NCI-H460 (cell line): ENCODE measurements around the gene KLHL30. TPM values are rescaled to one million over a fixed set of nuclear protein-coding genes. Genes with fewer than 3 reads are reported as not detected.

ENCODE experiments used
- DNase-seq: peaks from one replicate; pipeline ENCODE4 v3.0.0-alpha.2; 2016; ENCODE audit warnings: low read depth; ENCODE audit errors: extremely low read depth
- total RNA-seq: library from RNA; depleted of rRNA; stranded (reverse); fragments of >200 nt; shearing (Covaris generic); gene quantifications from 2 replicates; pipeline ENCODE4 v1.2.3, GENCODE V29; 2014

The KLHL30 gene
- total RNA-seq, 1 experiment from 2014 or later, result 0.05 TPM

DNA sequence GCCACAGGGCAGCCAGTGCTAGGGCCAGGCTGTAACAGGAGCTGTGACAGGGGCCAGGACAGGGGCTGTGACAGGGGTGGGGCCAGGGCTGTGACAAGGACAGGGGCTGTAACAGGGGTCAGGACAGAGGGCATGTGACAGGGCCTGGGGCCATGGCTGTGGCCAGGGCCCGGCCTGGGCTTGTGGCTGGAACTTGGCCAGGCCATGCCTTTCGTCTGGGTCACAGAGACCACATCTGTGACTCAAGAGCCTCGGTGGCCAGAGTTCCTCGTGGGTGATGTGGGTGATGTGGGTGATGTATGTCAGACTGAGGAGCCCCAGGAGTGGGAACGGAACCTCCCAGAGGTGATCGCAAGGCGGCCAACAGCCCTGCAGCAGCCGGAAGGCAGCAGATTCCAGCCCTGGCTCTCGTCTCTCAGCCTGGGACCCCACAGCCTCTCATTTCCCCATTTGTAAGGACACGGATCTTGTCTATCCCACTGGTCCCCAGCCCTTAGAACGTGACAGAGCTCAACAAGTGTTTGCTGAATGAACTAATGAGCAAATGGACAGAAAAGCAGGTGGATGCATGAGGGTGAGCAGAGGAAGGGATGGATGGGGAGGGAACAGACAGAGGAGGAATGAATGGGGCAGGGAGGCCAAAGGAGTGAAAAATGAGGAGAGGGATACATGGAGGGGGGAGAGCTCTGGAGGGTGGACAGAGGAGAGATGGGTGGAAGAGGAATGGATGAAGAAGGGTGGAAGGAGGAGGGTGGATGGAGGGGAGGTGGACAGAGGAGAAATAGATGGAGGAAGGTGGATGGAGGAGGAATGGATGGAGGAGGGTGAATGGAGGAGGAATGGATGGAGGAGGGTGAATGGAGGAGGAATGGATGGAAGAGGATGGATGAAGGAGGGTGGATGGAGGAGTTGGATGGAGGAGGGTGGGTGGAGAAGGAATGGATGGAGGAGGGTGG lies 21.0 kb upstream of the KLHL30 start:
- DNase-seq, result no peak

DNA sequence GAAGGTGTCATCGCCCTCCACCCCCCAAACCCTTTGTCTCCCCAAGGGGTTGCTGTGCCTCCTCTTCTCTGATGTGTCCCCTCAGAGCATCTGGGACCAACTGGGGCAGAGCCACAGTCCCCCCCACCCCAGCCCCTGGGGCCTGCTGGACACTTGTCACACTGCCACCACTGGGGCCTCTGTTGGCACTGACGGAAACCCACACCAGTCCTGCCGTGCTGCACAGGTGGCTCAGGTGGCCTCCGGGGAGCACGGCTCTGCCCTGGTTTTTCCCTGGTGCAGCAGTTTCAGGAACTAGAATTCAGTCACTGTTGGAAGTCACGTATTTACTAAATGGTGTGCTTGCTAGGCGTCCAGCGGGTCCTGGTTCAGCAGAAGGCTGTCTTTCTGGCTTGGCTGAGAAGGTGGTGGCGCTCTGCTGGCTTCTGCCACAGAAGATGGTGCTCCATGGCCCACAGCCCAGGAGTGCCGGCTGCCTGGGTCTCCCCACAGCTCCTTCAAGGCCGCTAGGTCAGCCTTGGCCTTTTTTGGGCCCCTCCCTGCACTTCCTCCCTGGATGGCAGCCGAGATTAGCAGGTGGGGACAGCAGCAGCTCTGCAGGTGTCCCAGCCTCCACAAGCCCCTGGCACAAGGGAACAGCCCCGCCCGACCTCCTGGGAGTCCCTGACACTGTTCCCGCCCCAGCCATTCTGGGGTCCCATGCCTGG lies 18.6 kb upstream of the KLHL30 start:
- DNase-seq, result no peak

DNA sequence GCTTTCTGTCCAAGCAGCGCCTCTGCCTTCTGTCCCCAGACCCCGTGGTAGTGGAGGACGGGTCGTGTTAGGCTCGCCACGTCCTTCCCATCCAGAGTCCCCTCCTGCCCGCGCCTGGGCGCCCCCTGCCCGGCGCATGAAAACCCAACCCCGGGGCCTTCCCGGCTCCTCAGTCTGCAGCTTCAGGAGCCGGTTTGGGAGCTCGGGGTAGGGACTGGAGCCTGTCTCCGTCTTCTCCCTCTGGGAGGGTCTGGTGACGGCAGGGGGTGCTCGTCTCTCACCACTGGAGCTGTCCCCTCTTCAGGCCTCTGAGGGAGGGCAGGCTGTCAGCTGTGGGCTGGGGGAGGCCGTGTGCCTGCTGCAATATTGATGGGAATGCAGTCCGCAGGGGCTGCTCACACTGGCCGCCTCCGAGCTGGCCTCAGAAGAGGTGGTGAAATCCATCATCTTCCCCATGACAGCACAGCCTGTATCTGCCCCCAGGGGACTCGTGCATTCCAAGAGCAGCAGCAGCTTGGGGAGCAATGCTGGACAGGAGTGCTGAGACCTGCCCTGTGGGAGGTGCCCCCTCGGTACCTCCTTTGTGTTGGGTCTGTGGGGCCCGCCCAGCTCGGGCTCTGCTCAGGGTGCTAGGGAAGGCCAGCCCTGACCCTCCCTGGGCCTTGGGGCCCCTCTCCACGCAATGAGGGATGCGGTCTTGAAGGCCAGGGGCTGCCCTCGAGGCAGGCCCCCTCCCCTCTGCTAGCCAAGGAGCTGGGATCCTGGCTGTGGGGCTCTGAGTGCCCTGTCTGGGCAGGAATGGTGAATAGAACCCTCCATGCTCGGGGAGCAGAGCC lies 17.8 kb upstream of the KLHL30 start:
- DNase-seq, result no peak

GRCh38 chr2:238121511-238122286 lies 16.8 kb upstream of the KLHL30 start:
- no peak for DNase-seq

GRCh38 chr2:238122287-238123217 lies 15.9 kb upstream of the KLHL30 start:
- DNase-seq, result no peak

- DNase-seq, result no peak
These were observed 15.1 kb upstream of the KLHL30 start for GRCh38 chr2:238123218-238123971.

DNA sequence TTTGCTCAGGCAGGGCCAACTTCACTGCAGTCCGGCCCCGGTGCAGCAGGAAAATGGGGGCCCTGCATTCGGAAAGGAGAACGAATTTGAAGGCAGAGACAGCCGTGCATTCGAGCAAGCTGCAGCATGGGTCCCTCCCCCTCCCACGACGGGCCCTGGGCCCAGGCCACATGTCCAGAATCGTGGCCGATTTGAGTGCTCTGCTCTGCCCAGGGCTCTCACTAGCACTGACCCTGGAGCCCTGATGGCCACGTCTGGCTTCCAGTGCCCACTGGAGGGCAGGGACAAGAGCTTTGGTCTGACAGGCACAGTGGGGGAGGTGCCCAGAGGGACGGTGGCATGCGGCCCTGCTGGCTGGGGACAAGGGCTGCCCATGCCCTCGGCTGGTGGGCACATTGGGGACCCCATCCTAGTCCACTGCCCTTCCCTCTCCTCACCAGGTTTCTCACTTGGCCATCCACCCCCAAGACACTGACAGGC lies 14.4 kb upstream of the KLHL30 start:
- DNase-seq, result no peak

DNA sequence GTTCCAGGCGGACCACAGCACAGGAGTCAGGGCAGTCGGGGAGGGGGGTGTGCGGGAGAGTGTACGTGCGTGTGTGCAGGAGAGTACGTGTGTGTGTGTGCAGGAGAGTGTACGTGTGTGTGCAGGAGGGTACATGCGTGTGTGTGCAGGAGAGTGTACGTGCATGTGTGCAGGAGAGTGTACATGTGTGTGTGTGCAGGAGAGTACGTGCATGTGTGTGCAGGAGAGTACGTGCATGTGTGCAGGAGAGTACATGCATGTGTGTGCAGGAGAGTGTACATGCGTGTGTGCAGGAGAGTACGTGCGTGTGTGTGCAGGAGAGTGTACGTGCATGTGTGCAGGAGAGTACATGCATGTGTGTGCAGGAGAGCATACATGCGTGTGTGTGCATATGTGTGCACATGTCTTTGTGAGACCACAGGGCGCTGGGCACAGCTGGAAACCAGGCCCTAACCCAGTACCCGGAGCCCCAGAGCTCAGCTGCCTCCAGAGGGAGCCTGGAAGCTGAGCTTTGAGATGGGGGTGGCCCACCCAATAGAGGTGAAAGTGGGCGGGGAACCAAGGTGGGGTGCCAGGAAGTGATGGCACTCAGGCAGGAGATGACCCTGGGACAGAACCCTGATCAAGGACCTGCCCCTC lies 13.9 kb upstream of the KLHL30 start:
- no peak for DNase-seq

DNA sequence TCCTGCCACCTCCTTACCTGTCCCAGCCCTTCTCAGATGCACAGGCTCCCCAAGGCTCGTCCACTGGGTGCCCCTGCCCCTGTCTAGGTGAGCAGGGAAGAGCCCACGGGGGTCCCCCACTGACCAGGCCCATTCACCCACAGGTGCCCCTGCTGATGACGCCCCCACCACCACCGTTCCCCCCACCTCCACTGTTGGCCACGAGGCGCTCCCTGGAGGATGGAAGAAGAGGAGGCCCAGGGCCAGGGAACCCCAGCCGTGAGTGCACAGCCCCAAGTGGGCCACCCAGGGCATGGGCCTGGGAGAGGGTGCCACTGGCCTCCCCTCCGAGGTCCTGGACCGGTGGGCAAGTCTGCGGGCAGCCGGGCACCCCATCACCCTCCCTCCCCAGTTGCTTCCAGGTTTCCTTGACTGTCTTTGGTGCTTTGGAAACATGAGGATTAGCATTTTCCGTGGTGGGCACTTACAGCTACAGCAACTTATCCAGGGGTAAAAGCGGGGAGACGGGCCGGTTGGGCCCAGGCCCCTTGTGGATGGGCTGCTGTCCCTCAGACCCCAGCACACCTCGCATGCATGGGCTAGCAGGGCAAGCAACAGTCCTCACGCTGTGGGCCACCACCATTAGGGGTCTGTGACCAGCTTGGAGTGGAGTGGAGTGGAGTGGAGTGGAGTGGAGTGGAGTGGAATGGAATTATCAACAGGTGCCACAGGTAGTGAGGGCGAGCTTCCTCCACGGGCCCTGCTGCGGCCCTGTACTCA lies 13.2 kb upstream of the KLHL30 start:
- DNase-seq, result no peak

DNA sequence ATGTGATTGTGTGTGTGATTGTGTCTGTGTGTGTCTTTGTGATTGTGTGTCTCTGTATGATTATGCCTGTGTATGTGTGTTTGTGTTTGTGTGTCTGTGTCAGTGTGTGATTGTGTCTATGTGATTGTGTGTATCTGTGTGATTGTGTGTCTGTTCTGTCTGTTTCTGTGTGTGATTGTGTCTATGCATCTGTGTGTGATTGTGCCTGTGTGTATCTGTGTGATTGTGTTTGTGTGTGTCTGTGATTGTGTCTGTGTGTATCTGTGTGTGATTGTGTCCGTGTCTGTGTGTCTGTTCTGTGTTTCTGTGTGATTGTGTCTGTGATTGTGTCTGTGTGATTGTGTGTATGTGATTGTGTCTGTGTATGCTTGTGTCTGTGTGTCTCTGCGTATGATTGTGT lies 12.1 kb upstream of the KLHL30 start:
- no peak for DNase-seq

DNA sequence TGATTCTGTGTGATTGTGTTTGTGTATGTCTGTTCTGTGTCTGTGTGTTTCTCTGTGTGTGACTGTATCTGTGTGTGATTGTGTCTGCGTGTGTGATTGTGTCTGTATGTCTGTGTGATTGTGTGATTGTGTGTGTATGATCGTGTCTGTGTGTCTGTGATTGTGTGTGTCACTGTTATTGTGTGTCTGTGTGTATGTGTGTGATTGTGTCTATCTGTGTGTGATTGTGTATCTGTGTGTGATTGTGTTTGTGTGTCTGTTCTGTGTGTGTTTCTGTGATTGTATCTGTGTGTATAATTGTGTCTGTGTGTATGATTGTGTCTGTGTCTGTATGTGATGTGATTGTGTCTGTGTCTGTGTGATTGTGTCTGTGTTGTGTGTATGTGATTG lies 11.7 kb upstream of the KLHL30 start:
- DNase-seq, result no peak

DNA sequence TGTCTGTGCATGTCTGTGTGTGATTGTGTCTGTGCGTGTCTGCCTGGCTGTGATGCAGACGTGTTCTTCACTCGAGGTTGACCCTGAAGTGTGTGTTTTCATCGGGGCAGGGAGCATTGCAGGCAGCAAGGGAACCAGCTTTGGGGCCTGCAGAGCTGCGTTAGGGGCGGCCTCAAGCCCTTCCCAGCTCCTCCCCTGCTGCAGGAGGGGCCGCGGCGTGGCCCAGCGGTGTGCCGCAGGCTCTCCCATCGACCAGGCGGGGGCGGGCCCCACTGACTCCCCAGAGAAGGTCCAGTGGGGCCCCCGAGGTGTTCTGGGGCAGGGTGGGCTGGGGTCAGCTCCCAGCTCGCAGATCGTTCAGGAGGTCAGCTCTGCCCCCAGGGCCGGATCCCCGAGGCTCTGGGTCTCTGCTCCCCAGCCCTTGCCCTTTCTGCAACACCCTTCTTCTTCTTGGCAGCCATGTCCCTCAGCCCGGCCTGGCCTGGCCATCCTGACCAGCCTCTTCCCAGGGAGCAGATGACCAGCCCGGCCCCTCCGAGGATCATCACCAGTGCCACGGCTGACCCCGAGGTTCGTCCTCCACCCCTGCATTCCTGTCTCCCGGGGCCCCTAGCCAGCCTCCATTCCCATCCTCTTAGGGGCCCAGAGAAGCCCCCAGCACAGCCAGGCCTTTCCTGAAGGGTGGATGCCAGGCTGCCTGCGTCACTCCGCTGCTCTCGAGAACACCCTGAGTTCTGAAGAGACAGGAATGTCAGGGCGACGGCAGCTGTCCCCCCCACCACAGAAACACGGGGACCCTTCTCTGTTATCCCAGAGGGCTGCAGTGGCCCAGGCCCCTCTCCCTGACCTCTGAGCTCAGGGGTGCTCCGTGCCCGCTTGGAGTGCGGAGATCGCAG lies 11.1 kb upstream of the KLHL30 start:
- DNase-seq, result no peak

DNA sequence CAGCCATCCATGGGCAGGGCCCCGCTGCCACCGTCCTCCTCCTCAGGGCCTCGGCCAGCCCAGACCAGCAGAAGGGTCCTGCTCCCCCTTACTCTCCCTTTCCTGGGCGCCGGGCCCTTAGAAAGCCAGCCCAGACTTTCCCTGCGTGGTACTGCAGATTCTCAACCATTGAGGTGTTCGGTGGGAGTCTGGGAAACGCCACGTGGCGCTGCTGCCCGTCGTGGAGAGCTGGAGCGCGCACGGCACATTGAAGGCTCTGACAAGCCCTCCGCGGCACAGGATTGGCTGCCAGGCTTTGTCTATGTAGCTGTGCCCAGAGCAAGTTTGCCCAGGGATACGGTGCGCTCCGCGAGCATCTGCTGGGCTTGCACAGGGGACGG lies 10.4 kb upstream of the KLHL30 start:
- DNase-seq, result no peak

GRCh38 chr2:238128534-238129001 lies 9.9 kb upstream of the KLHL30 start:
- DNase-seq, result no peak

DNA sequence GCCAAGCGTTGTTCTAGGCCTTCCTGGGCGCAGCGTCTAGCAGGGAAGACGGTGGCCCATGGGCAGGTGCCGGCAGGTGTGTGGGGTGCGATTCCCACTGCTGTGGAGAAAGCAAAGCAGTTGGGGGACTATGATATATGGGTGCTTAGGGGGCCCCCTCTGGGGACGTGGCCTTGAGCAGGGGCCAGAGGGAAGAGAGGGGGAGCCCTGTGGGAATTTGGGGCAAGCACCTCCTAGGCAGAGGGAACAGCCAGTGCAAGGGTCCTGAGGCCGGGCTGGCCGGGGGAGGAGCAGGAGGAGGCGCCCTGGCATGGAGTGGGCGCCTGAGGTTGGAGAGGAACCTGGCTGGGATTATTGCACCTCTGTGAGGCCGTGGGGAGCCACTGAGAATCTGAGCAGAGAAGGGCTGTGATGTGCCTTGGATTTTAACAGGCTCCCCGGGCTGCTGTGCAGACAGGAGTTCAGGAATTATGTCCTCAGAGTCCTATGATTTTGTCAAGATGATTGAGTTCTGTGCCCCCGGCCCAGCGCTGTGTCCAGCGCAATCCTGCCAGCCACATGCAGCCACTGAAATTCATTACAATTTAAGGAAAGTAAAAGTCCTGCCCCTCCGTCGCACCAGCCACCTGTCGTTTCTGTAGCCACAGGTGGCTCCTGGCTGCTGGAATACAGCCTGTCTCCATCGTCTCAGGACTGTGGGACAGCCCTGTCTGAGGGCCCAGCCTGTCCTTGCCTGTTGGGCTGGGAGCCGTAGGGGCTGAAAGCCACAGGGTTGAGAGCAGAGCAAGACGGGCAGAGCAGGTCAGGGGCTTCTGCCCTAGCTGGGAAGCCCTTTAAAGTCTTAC lies 9.1 kb upstream of the KLHL30 start:
- DNase-seq, result no peak
